Measurements from ENCODE around the gene ATP6V0A1.
"Not testable (repeated sequence)": the region's sequence is repeated elsewhere in the genome, so short reads cannot be mapped to it uniquely, and the experiment has no call there.

The ATP6V0A1 gene

GRCh38 chr17:42520540-42520951 lies 61.9 kb downstream of the ATP6V0A1 start:
- DNase-seq, result no peak

DNA sequence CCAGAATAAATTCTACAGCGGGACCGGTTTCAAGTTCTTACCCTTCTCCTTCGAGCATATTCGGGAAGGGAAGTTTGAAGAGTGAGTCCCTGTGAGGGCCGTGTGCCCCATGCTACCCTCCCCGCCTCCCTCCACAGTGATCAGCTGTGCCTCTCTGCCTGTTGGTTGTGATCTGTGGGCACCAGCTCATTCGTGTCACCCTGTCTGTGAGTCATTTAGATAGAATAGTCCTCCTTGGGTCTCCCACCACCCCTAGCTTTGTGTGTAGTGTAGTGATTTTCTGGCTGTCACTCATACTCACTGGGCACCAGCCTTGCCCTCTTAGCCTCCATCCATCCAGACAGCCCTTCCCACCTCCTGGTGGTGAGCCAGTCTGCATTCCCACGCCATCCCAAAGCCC lies 62.4 kb downstream of the ATP6V0A1 start:
- no peak for DNase-seq

DNA sequence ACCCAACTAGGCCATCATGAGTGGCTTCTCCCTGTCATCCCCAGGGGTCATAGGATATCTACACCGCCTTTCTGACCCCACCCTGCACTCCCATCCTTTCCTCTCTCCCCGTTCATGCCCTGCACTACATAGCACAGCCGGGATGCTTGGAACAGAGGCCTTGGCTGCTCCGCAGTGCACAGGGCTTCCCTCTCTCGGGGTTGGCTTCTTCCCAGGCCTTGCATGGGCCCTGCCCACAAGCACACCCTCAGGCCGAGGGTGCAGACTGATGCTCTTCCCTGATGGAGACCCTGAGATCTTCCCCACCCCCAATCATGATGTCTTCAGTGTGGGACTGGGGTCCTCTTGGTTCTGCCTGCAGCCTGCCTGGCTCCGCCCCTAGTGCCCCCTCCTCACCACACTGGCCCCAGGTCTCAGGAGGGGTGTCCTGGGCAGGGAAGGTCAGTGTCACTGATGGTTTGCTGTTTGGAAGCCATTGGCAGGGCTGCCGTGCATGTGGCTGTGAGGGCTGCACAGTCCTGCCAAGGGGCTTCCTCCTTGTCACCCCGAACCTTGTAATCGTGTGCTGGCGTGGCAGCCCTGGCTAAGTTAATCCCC lies 63.1 kb downstream of the ATP6V0A1 start:
- no peak for DNase-seq

GRCh38 chr17:42522263-42522790 lies 63.6 kb downstream of the ATP6V0A1 start:
- no peak for DNase-seq

- DNase-seq, result no peak
Observed at GRCh38 chr17:42522798-42523278, 64.2 kb downstream of the ATP6V0A1 start.

DNA sequence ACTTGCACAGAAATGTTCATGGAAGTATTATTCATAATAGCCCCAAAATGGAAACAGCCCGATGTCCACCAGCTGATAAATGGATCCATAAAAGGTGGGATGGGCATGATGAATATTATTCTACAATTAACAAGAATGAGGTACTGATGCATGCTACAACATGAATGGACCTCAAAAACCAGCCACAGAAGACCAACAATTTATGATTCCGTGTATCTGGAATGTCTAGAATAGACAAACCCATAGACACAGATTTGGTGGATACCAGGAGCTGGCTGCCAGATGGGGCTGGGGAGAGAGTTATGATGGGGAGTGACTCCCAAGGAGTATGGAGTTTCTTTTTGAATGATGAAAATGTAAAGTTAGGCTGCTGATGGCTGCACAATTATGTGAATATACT lies 66.5 kb downstream of the ATP6V0A1 start:
- no peak for DNase-seq

GRCh38 chr17:42526031-42526444 lies 67.4 kb downstream of the ATP6V0A1 start:
- no peak for DNase-seq

GRCh38 chr17:42527932-42528331 lies 69.3 kb downstream of the ATP6V0A1 start:
- no peak for DNase-seq

GRCh38 chr17:42529061-42529460 lies 70.4 kb downstream of the ATP6V0A1 start:
- no peak for DNase-seq

DNA sequence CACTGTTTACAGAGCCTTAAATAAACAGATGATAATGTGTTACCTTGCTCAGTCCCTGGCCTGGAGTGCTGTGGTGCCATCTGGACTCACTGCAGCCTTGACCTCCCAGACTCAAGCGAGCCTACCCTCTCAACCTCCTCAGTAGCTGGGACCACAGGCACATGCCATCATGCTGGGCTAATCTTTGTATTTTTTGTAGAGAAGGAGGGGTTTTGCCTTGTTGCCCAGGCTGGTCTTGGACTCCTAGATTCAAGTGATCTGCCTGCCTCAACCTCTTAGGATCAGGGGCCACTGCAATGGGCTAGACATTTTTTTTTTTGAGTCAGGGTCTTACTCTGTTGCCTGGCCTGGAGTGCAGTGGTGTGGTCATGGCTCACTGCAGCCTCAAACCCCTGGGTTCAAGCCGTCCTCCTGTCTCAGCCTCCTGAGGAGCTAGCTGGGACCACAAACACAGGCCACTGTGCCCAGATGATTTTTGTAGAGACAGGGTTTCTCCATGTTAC lies 72.3 kb downstream of the ATP6V0A1 start:
- no peak for DNase-seq

GRCh38 chr17:42531455-42532354 lies 73.0 kb downstream of the ATP6V0A1 start:
- peak; percentile 22 for DNase-seq

GRCh38 chr17:42535155-42536047 lies 76.7 kb downstream of the ATP6V0A1 start:
- no peak for DNase-seq

DNA sequence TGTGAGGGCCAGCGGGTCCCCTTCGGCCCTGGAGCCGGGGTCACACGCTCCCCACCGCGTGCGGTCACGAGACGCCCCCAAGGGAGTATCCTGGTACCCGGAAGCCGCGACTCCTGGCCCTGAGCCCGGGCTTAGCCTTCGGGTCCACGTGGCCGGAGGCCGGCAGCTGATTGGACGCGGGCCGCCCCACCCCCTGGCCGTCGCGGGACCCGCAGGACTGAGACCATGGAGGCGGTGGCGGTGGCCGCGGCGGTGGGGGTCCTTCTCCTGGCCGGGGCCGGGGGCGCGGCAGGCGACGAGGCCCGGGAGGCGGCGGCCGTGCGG lies 77.3 kb downstream of the ATP6V0A1 start, which contains the start of gene NAGLU:
NAGLU (plus strand) TSS at position 194 of the 324 bp plus-strand sequence; CDS start at position 226, 32 bp downstream.
- DNase-seq, result peak; percentile 97

DNA sequence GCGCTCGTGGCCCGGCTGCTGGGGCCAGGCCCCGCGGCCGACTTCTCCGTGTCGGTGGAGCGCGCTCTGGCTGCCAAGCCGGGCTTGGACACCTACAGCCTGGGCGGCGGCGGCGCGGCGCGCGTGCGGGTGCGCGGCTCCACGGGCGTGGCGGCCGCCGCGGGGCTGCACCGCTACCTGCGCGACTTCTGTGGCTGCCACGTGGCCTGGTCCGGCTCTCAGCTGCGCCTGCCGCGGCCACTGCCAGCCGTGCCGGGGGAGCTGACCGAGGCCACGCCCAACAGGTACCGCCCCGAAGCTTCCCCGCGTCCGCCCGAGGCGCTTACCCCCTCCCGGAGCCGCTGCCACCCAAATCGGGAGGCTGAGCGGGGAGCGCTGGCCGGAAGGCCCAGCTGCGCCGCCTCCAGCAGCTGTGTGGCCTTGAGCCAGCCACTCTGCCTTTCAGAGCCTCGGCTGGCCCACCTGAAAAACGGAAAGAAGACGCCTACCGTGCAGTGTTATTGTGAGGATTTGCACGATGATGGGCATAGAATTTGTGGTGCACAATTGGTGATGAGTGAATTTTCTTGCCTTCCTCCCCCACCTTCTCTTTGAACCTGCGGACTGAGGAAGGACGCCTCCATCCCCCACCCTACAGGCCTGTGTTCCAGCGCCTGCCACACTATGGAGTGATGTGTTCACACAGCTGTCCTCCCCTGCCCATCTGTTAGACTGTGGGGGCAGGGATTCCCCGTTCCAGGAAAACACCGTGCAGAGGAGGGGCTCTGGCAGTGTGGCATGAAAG lies 77.9 kb downstream of the ATP6V0A1 start:
- DNase-seq, result peak; percentile 73

GRCh38 chr17:42537156-42537805 lies 78.6 kb downstream of the ATP6V0A1 start:
- DNase-seq, result no peak

DNA sequence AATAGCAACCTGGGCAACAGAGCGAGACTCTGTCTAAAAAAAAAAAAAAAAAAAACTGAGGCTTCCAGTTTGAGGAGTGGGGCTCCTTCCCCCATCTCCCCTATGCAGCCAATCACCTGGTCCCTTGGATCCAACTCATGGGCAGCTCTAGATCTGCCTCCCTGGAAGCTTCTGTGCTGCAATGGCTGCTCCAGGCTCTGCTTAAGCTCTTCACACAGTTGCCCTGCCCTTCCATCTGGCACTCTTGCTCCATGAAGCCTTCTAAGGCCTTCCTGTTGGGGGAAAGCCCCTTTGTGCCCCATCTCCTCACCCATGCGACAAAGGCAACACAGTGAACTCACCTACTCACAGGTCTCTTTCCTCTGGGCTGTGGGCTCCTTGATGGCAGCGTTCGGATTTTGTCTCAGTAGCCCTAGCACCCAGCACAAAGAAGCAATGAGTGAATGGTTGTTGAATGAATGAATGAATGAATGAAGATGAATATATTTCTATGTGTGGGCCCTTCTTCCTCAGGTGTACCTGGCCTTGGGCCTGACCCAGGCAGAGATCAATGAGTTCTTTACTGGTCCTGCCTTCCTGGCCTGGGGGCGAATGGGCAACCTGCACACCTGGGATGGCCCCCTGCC lies 79.3 kb downstream of the ATP6V0A1 start:
- DNase-seq, result no peak

- no peak for DNase-seq
Observed at GRCh38 chr17:42538482-42538881, 79.8 kb downstream of the ATP6V0A1 start.

GRCh38 chr17:42540558-42540957 lies 81.9 kb downstream of the ATP6V0A1 start:
- DNase-seq, result not testable (repeated sequence)

- DNase-seq, result no peak
Observed at GRCh38 chr17:42541041-42541833, 82.6 kb downstream of the ATP6V0A1 start.
